ENCODE data around the gene ACSBG1. TPM values are rescaled to one million over a fixed set of nuclear protein-coding genes. Genes with fewer than 3 reads are reported as not detected.

ACSBG1 gene
- total RNA-seq, 2 donors from 2014 or later, result 7.4 TPM; not detected in 1

- Histone ChIP-seq H3K27ac (no peak overlapping the region), H3K9me3 (no peaks in the 10 kb centered on the region), H3K4me1 (replicated peaks) (no peaks in the 10 kb centered on the region), H3K4me3 (no peak overlapping the region), H3K27me3 (replicated peaks; ENCODE audit: insufficient read depth) (no peaks in the 10 kb centered on the region), H3K36me3 (no peaks in the 10 kb centered on the region)
- intact Hi-C loops (cut with DNase I), result no loop called here
- WGBS, result 83% methylated on average over 5 of the region's 5 CpGs
- TF ChIP-seq POLR2A (IDR thresholded peaks at IDR 0.05) (no peak), POLR2AphosphoS5 (IDR thresholded peaks at IDR 0.05) (no peak), CTCF (IDR thresholded peaks at IDR 0.05) (no peak)
- no peak for DNase-seq (ENCODE audit: low spot score)
Observed at GRCh38 chr15:78232951-78233350, 1.4 kb downstream of the ACSBG1 start.

GRCh38 chr15:78229431-78230406, 4.6 kb downstream of the ACSBG1 start:
- intact Hi-C loops (cut with DNase I), result no loop called here
- H3K9me3 ChIP-seq, result no peaks in the 10 kb centered on the region
- TF ChIP-seq CTCF (IDR thresholded peaks at IDR 0.05) (no peak), POLR2A (IDR thresholded peaks at IDR 0.05) (no peak), POLR2AphosphoS5 (IDR thresholded peaks at IDR 0.05) (no peak)
- no peaks in the 10 kb centered on the region for H3K27me3 ChIP-seq (replicated peaks; ENCODE audit: insufficient read depth)
- no peaks in the 10 kb centered on the region for H3K4me1 ChIP-seq (replicated peaks)
- DNase-seq (ENCODE audit: low spot score), result no peak
- no peak overlapping the region for H3K4me3 ChIP-seq
- WGBS, result 88% methylated on average over 17 of the region's 17 CpGs
- no peaks in the 10 kb centered on the region for H3K36me3 ChIP-seq
- no peak overlapping the region for H3K27ac ChIP-seq

- H3K36me3 ChIP-seq, result no peaks in the 10 kb centered on the region
- DNase-seq (ENCODE audit: low spot score), result no peak
- intact Hi-C loops (cut with DNase I), result no loop called here
- H3K27me3 ChIP-seq (replicated peaks; ENCODE audit: insufficient read depth), result no peaks in the 10 kb centered on the region
- TF ChIP-seq POLR2AphosphoS5 (IDR thresholded peaks at IDR 0.05) (no peak), POLR2A (IDR thresholded peaks at IDR 0.05) (no peak), CTCF (IDR thresholded peaks at IDR 0.05) (no peak)
- H3K4me3 ChIP-seq, result no peak overlapping the region
- 89% methylated on average over 8 of the region's 8 CpGs for WGBS
- H3K4me1 ChIP-seq (replicated peaks), result no peaks in the 10 kb centered on the region
- no peaks in the 10 kb centered on the region for H3K9me3 ChIP-seq
- H3K27ac ChIP-seq, result no peak overlapping the region
Observed at GRCh38 chr15:78228356-78228996, 5.9 kb downstream of the ACSBG1 start.

GRCh38 chr15:78225783-78226541, 8.4 kb downstream of the ACSBG1 start:
- 92% methylated on average over 3 of the region's 3 CpGs for WGBS
- no peak for DNase-seq (ENCODE audit: low spot score)
- intact Hi-C loops (cut with DNase I), result no loop called here
- Histone ChIP-seq H3K9me3 (no peaks in the 10 kb centered on the region), H3K27me3 (replicated peaks; ENCODE audit: insufficient read depth) (no peaks in the 10 kb centered on the region), H3K4me1 (replicated peaks) (peaks cover 4% of the 10 kb centered on the region), H3K27ac (no peak overlapping the region), H3K4me3 (no peak overlapping the region), H3K36me3 (no peaks in the 10 kb centered on the region)
- no peak for TF ChIP-seq POLR2A (IDR thresholded peaks at IDR 0.05)
- no peak for TF ChIP-seq POLR2AphosphoS5 (IDR thresholded peaks at IDR 0.05)
- TF ChIP-seq CTCF (IDR thresholded peaks at IDR 0.05), result no peak

Data from prostate gland (tissue), 2 donors.